T-cell (primary cell): ENCODE data around the gene KDM6A. TPM values are rescaled to one million over a fixed set of nuclear protein-coding genes. Genes with fewer than 3 reads are reported as not detected.
"Not testable (repeated sequence)": the region's sequence is repeated elsewhere in the genome, so short reads cannot be mapped to it uniquely, and the experiment has no call there.

ENCODE experiments used
- ATAC-seq, 4 experiments: fragments of 200-7000 bp in 3 of 4; fragments of 150-1000 bp in 1 of 4; cut with Tn5 transposase; replicated peaks in 1 of 4; 1 replicate in 3 of 4; 2 replicates in 1 of 4; pipeline ENCODE4 v1.10.0; 2021; ENCODE audit warnings: moderate library complexity in 3 of 4, mild to moderate bottlenecking in 2 of 4, moderate number of reproducible peaks in 1 of 4
- CTCF ChIA-PET, 2 donors: fragments of 300-600 bp; sonication (Branson Sonifier 250); formaldehyde crosslinking; loops; one replicate each; lab custom pipeline; 2022; ENCODE audit warnings: antibody characterized with exemption in 2 of 2; lab: Charles Lee
- POLR2A ChIA-PET, 2 donors: fragments of 300-600 bp; sonication (Branson Sonifier 250); formaldehyde crosslinking; loops; one replicate each; lab custom pipeline; 2022; ENCODE audit warnings: antibody characterized with exemption in 2 of 2; lab: Charles Lee
- DNase-seq, 35 experiments: peaks; one replicate each; pipeline versions ENCODE4 v3.0.0 to v3.0.0-alpha.2; 2013 to 2023
- H3K27ac ChIP-seq: one replicate; pipeline ENCODE4 v1.5.1; 2013; ENCODE audit warnings: low read length
- H3K27me3 ChIP-seq, 2 experiments: replicated peaks in 1 of 2; 1 replicate in 1 of 2; 2 replicates in 1 of 2; pipeline versions ENCODE4 v1.6.1 to v1.7.0; 2013; ENCODE audit warnings: low read length in 1 of 2, mixed read lengths in 1 of 2; ENCODE audit not compliant: control insufficient read depth in 2 of 2, insufficient read depth in 2 of 2; ENCODE audit errors: extremely low read depth in 1 of 2
- H3K36me3 ChIP-seq, 2 donors: 1 replicate in 1 of 2; 2 replicates in 1 of 2; pipeline versions ENCODE4 v1.6.1 to v1.7.0; 2013; ENCODE audit warnings: low read length in 1 of 2; ENCODE audit not compliant: control insufficient read depth in 2 of 2, insufficient read depth in 1 of 2; ENCODE audit errors: extremely low read depth in 1 of 2
- H3K4me1 ChIP-seq, 2 experiments: 1 replicate in 1 of 2; 2 replicates in 1 of 2; pipeline versions ENCODE4 v1.6.1 to v1.7.0; 2013; ENCODE audit warnings: low read length in 2 of 2, mixed read lengths in 1 of 2; ENCODE audit not compliant: insufficient read depth in 2 of 2, control insufficient read depth in 1 of 2; ENCODE audit errors: extremely low read depth in 1 of 2
- H3K4me3 ChIP-seq, 2 donors: 1 replicate in 1 of 2; 2 replicates in 1 of 2; pipeline versions ENCODE4 v1.5.1 to v1.7.0; 2013; ENCODE audit warnings: mild to moderate bottlenecking in 2 of 2, low read length in 1 of 2, moderate library complexity in 1 of 2; ENCODE audit not compliant: control insufficient read depth in 1 of 2; ENCODE audit errors: extremely low read depth in 1 of 2
- H3K9me3 ChIP-seq: 2 replicates; pipeline ENCODE4 v1.7.0; 2013
- H3K27ac Mint-ChIP-seq, 2 donors: one replicate each; pipeline ENCODE4 v1.8.0; 2020 to 2021; ENCODE audit warnings: mild to moderate bottlenecking in 2 of 2, mixed read lengths in 2 of 2
- H3K27me3 Mint-ChIP-seq, 2 donors: one replicate each; pipeline ENCODE4 v1.8.0; 2021 to 2022; ENCODE audit warnings: mixed read lengths in 2 of 2
- H3K36me3 Mint-ChIP-seq: one replicate; pipeline ENCODE4 v1.8.0; 2021; ENCODE audit warnings: mixed read lengths
- H3K4me1 Mint-ChIP-seq, 3 donors: one replicate each; pipeline ENCODE4 v1.8.0; 2020 to 2022; ENCODE audit warnings: mixed read lengths in 3 of 3, mild to moderate bottlenecking in 1 of 3
- H3K4me3 Mint-ChIP-seq, 3 donors: one replicate each; pipeline ENCODE4 v1.8.0; 2020 to 2022; ENCODE audit warnings: mild to moderate bottlenecking in 3 of 3, mixed read lengths in 3 of 3, moderate library complexity in 3 of 3
- H3K9me3 Mint-ChIP-seq, 3 donors: one replicate each; pipeline ENCODE4 v1.8.0; 2020 to 2022; ENCODE audit warnings: mixed read lengths in 3 of 3
- WGBS: methylation state at CpG from one replicate; pipeline ENCODE4 v1.1.5; 2013; ENCODE audit warnings: missing lambda C conversion rate; ENCODE audit not compliant: insufficient coverage; 5-methylcytosine and 5-hydroxymethylcytosine counted together
- total RNA-seq, 35 experiments: library from RNA in 6 of 35; stranded (reverse) in 6 of 35; fragments of 120-200 nt in 1 of 35; gene quantifications; one replicate each; pipeline versions ENCODE4 v1.2.1 to v1.2.4 and lab custom pipeline; 2013 to 2026

The KDM6A gene
- total RNA-seq, 5 donors from 2014 or later (not counting 1 experiment from before 2014, with no cell fraction given), result 37.1 to 97.3 (median 55.7) TPM

DNA sequence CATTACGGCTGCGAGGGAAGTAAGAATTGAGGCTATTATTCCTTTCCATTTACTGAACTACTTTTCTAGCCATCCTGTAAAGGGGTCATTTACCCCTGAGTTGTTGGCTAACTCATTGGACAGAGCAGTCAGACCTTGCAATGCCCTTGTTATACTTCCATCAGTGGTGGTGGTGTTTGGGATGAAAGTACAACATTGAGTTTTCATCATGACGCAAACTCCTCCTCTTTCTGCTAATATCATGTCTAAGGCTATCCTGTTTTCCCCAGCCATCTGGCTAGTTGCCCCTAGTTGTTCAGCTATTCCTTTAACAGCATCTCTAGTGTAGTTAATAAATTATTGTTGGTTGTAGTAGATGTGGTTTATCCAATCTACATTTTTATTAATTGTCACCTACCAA is 126.9 kb downstream of the KDM6A start:
- peaks cover 9 to 14% of the 10 kb centered on the region in 2 experiments for H3K4me1 ChIP-seq
- POLR2A ChIA-PET, result interaction anchor here in 1 of 2 donors (0.6 kb wide), 1 partner anchor 21 kb away, joined by 3 read pairs; no protein-coding TSS in a partner anchor
- WGBS, result no CpG with 5 or more reads among the region's 3 CpGs
- CTCF ChIA-PET, H3K27ac ChIP-seq, DNase-seq, H3K36me3 Mint-ChIP-seq, H3K9me3 Mint-ChIP-seq, ATAC-seq, H3K27me3 ChIP-seq, H3K27me3 Mint-ChIP-seq, H3K36me3 ChIP-seq, H3K9me3 ChIP-seq, H3K4me3 ChIP-seq, H3K4me3 Mint-ChIP-seq: not testable (repeated sequence)
- H3K4me1 Mint-ChIP-seq, result peaks cover 60 to 70% (median 68%) of the 10 kb centered on the region in 3 donors
- H3K27ac Mint-ChIP-seq, result peak overlapping the region in 1 of 2 donors; percentile 1

- H3K4me1 ChIP-seq, result peaks cover 9 to 12% of the 10 kb centered on the region in 2 experiments
- H3K9me3 ChIP-seq, result no peaks in the 10 kb centered on the region
- ChIA-PET POLR2A (no interaction called here), CTCF (interaction anchor here in 1 of 2 donors (0.5 kb wide), 1 partner anchor 11 kb away, joined by 5 read pairs; no protein-coding TSS in a partner anchor)
- Mint-ChIP-seq H3K27ac (peak overlapping the region in 1 of 2 donors; percentile 75), H3K9me3 (peaks cover 0 to 3% (median 2%) of the 10 kb centered on the region in 3 donors), H3K4me1 (peaks cover 57 to 70% (median 67%) of the 10 kb centered on the region in 3 donors), H3K27me3 (no peaks in the 10 kb centered on the region), H3K4me3 (peak overlapping the region; percentile 1 to 55 (median 22)), H3K36me3 (peaks cover 13% of the 10 kb centered on the region)
- ATAC-seq, result no peak
- no peaks in the 10 kb centered on the region for H3K36me3 ChIP-seq
- H3K27me3 ChIP-seq, result no peaks in the 10 kb centered on the region
- DNase-seq, result no peak
- H3K27ac ChIP-seq, result no peak overlapping the region
- WGBS, result no CpG with 5 or more reads among the region's 4 CpGs
- H3K4me3 ChIP-seq, result no peak overlapping the region
Measured at GRCh38 chrX:45001048-45001447, 128.1 kb downstream of the KDM6A start.

- no peak overlapping the region for H3K4me3 Mint-ChIP-seq
- H3K9me3 ChIP-seq, result no peaks in the 10 kb centered on the region
- ChIA-PET POLR2A (no interaction called here), CTCF (no interaction called here)
- H3K27me3 Mint-ChIP-seq, result no peaks in the 10 kb centered on the region
- peaks cover 0 to 3% of the 10 kb centered on the region in 2 experiments for H3K4me1 ChIP-seq
- H3K9me3 Mint-ChIP-seq, result peaks cover 4 to 7% (median 7%) of the 10 kb centered on the region in 3 donors
- H3K36me3 Mint-ChIP-seq, result peaks cover 17% of the 10 kb centered on the region
- no peak overlapping the region for H3K27ac Mint-ChIP-seq
- H3K27ac ChIP-seq, result no peak overlapping the region
- H3K4me1 Mint-ChIP-seq, result peaks cover 56 to 67% (median 65%) of the 10 kb centered on the region in 3 donors
- no peaks in the 10 kb centered on the region for H3K36me3 ChIP-seq
- DNase-seq, result no peak
- no peak for ATAC-seq
- no CpG with 5 or more reads among the region's 4 CpGs for WGBS
- H3K4me3 ChIP-seq, result no peak overlapping the region
- H3K27me3 ChIP-seq, result no peaks in the 10 kb centered on the region
Measured at GRCh38 chrX:45003085-45003484, 130.1 kb downstream of the KDM6A start.

DNA sequence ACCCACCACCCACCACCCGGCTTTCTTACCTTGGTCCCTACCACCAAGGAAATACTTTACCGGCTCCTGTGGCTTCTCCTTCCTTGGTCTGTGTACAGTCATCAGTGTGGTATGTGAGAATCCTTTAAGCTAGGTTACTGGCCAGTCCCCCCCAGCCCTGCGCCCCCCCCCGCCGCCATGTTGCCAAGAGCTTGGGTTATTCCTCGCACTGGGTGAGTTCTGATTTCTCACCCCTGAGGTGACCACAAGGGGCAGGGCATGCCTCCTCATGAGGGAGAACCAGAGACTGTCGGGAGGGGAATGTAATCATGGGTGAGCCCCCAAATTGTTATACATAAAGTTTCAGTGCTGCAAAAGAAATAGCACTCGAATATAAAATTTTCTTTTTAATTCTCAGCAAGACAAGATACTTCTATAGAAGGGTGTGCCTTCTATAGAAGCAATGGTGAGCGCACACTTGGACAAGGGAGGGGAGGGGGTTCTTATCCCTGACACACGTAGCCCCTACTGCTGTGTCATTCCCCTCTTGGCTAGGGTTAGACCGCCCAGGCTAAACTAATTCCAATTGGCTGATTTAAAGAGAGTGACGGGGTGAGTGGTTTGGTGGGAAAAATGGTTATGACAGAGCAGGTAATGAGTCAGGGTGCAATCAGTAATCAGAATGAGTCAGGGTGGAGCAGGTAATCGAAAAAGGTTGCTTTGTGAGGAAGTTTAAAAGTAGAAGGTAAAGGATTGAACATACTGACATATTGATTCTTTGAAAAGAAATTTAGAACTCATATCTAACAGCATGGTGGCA is 133.2 kb downstream of the KDM6A start:
- H3K27ac Mint-ChIP-seq, result no peak overlapping the region
- no peaks in the 10 kb centered on the region for H3K27me3 Mint-ChIP-seq
- WGBS, result no CpG with 5 or more reads among the region's 13 CpGs
- Histone ChIP-seq H3K27me3 (no peaks in the 10 kb centered on the region), H3K9me3 (no peaks in the 10 kb centered on the region), H3K4me3 (no peak overlapping the region), H3K36me3 (no peaks in the 10 kb centered on the region), H3K4me1 (peaks cover 0 to 3% of the 10 kb centered on the region in 2 experiments), H3K27ac (no peak overlapping the region)
- no peak for DNase-seq
- no peak for ATAC-seq
- peaks cover 13% of the 10 kb centered on the region for H3K36me3 Mint-ChIP-seq
- peaks cover 4 to 7% (median 7%) of the 10 kb centered on the region in 3 donors for H3K9me3 Mint-ChIP-seq
- CTCF ChIA-PET, result no interaction called here
- H3K4me3 Mint-ChIP-seq, result peak overlapping the region in 1 of 3 donors; percentile 26
- POLR2A ChIA-PET, result interaction anchor here in 1 of 2 donors (0.6 kb wide), 1 partner anchor 1045 kb away, joined by 6 read pairs; no protein-coding TSS in a partner anchor
- peaks cover 48 to 65% (median 63%) of the 10 kb centered on the region in 3 donors for H3K4me1 Mint-ChIP-seq

- no peak overlapping the region for H3K4me3 ChIP-seq
- Mint-ChIP-seq H3K4me3 (no peak overlapping the region), H3K27ac (no peak overlapping the region), H3K9me3 (peaks cover 4 to 7% (median 7%) of the 10 kb centered on the region in 3 donors), H3K36me3 (peaks cover 13% of the 10 kb centered on the region), H3K4me1 (peaks cover 43 to 63% (median 60%) of the 10 kb centered on the region in 3 donors), H3K27me3 (no peaks in the 10 kb centered on the region)
- H3K27me3 ChIP-seq, result no peaks in the 10 kb centered on the region
- no CpG with 5 or more reads among the region's 3 CpGs for WGBS
- no peak for ATAC-seq
- peaks cover 0 to 4% of the 10 kb centered on the region in 2 donors for H3K36me3 ChIP-seq
- POLR2A ChIA-PET, result interaction anchor here in 1 of 2 donors (0.5 kb wide), 1 partner anchor 1171 kb away, joined by 4 read pairs; no protein-coding TSS in a partner anchor
- no peak for DNase-seq
- peaks cover 2% of the 10 kb centered on the region in 2 experiments for H3K4me1 ChIP-seq
- CTCF ChIA-PET, result interaction anchor here in 1 of 2 donors (0.5 kb wide), 1 partner anchor 88 kb away, joined by 3 read pairs; no protein-coding TSS in a partner anchor
- no peaks in the 10 kb centered on the region for H3K9me3 ChIP-seq
- H3K27ac ChIP-seq, result no peak overlapping the region
Measured at GRCh38 chrX:45007598-45007997, 134.6 kb downstream of the KDM6A start.

DNA sequence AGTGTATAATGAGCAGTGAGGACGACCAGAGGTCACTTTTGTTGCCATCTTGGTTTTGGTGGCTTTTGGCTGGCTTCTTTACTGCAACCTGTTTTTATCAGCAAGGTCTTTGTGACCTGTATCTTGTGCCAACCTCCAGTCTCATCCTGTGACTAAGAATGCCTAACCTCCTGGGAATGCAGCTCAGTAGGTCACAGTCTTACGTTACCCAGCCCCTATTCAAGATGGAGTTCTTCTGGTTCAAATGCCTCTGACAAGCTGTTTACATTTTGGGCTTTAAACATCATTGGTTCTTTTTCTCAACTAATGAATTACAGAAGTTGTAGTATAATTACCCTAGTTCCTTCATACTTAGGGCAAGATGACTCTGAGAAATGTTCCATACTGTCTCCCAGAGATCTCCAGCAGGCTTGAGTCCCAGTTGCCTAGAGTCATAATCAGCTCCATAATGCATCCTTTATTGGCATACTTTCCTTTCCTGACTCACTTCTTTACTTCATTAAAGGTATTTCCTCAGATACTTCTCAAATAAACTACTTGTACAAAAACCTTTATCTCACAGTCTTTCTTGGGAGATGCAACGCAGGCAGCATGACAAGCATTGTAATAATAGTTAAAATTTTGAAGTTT is 136.5 kb downstream of the KDM6A start:
- no peak overlapping the region for H3K27ac ChIP-seq
- H3K4me3 Mint-ChIP-seq, result no peak overlapping the region
- no peaks in the 10 kb centered on the region for H3K27me3 Mint-ChIP-seq
- ATAC-seq (no peak), DNase-seq (no peak)
- no peaks in the 10 kb centered on the region for H3K27me3 ChIP-seq
- H3K36me3 ChIP-seq, result peaks cover 0 to 4% of the 10 kb centered on the region in 2 donors
- ChIA-PET POLR2A (no interaction called here), CTCF (no interaction called here)
- no peak overlapping the region for H3K4me3 ChIP-seq
- H3K4me1 ChIP-seq, result peaks cover 2% of the 10 kb centered on the region in 2 experiments
- H3K4me1 Mint-ChIP-seq, result peaks cover 55 to 73% (median 69%) of the 10 kb centered on the region in 3 donors
- no peaks in the 10 kb centered on the region for H3K9me3 ChIP-seq
- peaks cover 4 to 7% (median 5%) of the 10 kb centered on the region in 3 donors for H3K9me3 Mint-ChIP-seq
- peaks cover 11% of the 10 kb centered on the region for H3K36me3 Mint-ChIP-seq
- no CpG with 5 or more reads among the region's 3 CpGs for WGBS
- no peak overlapping the region for H3K27ac Mint-ChIP-seq
